ENCODE data around the gene GABRG3. TPM values are rescaled to one million over a fixed set of nuclear protein-coding genes. Genes with fewer than 3 reads are reported as not detected.

GABRG3 gene
- total and polyA plus RNA-seq, 9 of the 15 experiments (the other 6 are each of a cell fraction or from before 2014, with no cell fraction given) = 4.0 to 15.1 (median 11.2) TPM

GRCh38 chr15:27575521-27575920, 604.5 kb downstream of the GABRG3 start:
- Histone ChIP-seq H3K9me3 (replicated peaks; ENCODE audit: control insufficient read depth, insufficient read depth, low read depth, low read length) (no peaks in the 10 kb centered on the region), H4K20me1 (replicated peaks; ENCODE audit: control insufficient read depth, insufficient read depth, low read length) (no peaks in the 10 kb centered on the region), H3K4me2 (ENCODE audit: insufficient read depth, low read length) (no peak overlapping the region), H3K36me3 (ENCODE audit: control insufficient read depth, insufficient read depth, low read length) (no peaks in the 10 kb centered on the region), H3K4me3 (no peak overlapping the region), H3K79me2 (ENCODE audit: control insufficient read depth, insufficient read depth, low read length) (no peaks in the 10 kb centered on the region), H3K4me1 (replicated peaks in 1 of 2; ENCODE audit: control insufficient read depth in 2 of 2, insufficient read depth in 2 of 2, low read length in 2 of 2) (peaks cover 0 to 3% of the 10 kb centered on the region in 2 experiments; a peak in 1 of 5 replicates), H3K9ac (ENCODE audit: insufficient read depth in 1 of 2, low read depth in 2 of 2, low read length in 2 of 2) (no peak overlapping the region), H2AFZ (ENCODE audit: low read depth, low read length) (no peak overlapping the region), H3K27ac (ENCODE audit: extremely low read depth, low read depth, low read length) (no peak overlapping the region), H3K27me3 (ENCODE audit: control insufficient read depth in 2 of 2, insufficient read depth in 2 of 2, low read length in 2 of 2) (peaks cover 2 to 15% of the 10 kb centered on the region in 2 experiments; a peak in 3 of 5 replicates), H3K9me1 (ENCODE audit: control insufficient read depth, insufficient read depth, low read length) (no peaks in the 10 kb centered on the region)
- FAIRE-seq (no peak), ATAC-seq (no peak), DNase-seq (ENCODE audit: extremely low read depth in 1 of 4, low spot score in 3 of 4) (no peak)
- POLR2A ChIA-PET = no interaction called here
- BruUV-seq (replicated peaks) = no TSS peak
- CTCF ChIA-PET (ENCODE audit: low intra/inter-chr PET ratio) = no interaction called here
- in situ Hi-C loops (cut with MboI) (no loop called here), intact Hi-C loops (cut with micrococcal nuclease) (no loop called here)
- WGBS (ENCODE audit: insufficient coverage, low coverage, missing lambda C conversion rate) = 0% methylated on average over 3 of the region's 3 CpGs
- TF ChIP-seq CREBBP (IDR thresholded peaks at IDR 0.05; ENCODE audit: low read depth, low read length) (no peak), SPI1 (IDR thresholded peaks at IDR 0.05; ENCODE audit: borderline replicate concordance, low read depth, low read length) (no peak), RBM15 (IDR thresholded peaks at IDR 0.05; ENCODE audit: insufficient read depth, low read length) (no peak), TCFL5 (CRISPR knock-in tag; conservative IDR thresholded peaks at IDR 0.05) (no peak), CC2D1A (IDR thresholded peaks at IDR 0.05) (no peak), PTRF (tag; IDR thresholded peaks at IDR 0.05) (no peak), TOE1 (IDR thresholded peaks at IDR 0.05; ENCODE audit: borderline replicate concordance) (no peak), TOE1 (CRISPR knock-in tag; IDR thresholded peaks at IDR 0.05; ENCODE audit: borderline replicate concordance, low read depth) (no peak), NFRKB (IDR thresholded peaks at IDR 0.05; ENCODE audit: low read depth) (no peak), ZNF584 (CRISPR knock-in tag; IDR thresholded peaks at IDR 0.05; ENCODE audit: low read depth) (no peak), MCM7 (IDR thresholded peaks at IDR 0.05) (no peak), CBFA2T3 (IDR thresholded peaks at IDR 0.05) (no peak), PREB (CRISPR knock-in tag; IDR thresholded peaks at IDR 0.05) (no peak), PURB (CRISPR knock-in tag; IDR thresholded peaks at IDR 0.05; ENCODE audit: low read depth) (no peak)

Measured in K562 (cell line).